Neural progenitor cell (in vitro differentiated cells): ENCODE measurements around the gene PILRB. TPM values are rescaled to one million over a fixed set of nuclear protein-coding genes. Genes with fewer than 3 reads are reported as not detected.
"Not testable (repeated sequence)": the region's sequence is repeated elsewhere in the genome, so short reads cannot be mapped to it uniquely, and the experiment has no call there.

ENCODE experiments used
- DNase-seq: peaks from one replicate; pipeline ENCODE4 v3.0.0-alpha.2; 2016; ENCODE audit warnings: low spot score
- H2AFZ ChIP-seq: fragments of 200-600 bp; sonication (generic); replicated peaks from 2 replicates; pipeline ENCODE4 v1.6.1; 2016; ENCODE audit warnings: antibody characterized with exemption
- H3F3A ChIP-seq: fragments of 200-600 bp; sonication (generic); 2 replicates; pipeline ENCODE4 v1.6.1; 2016; ENCODE audit warnings: antibody characterized with exemption, low read depth
- H3K27ac ChIP-seq: fragments of 200-600 bp; sonication (generic); 2 replicates; pipeline ENCODE4 v1.5.1; 2016; ENCODE audit warnings: mild to moderate bottlenecking
- H3K27me3 ChIP-seq: fragments of 200-600 bp; sonication (generic); 2 replicates; pipeline ENCODE4 v1.6.1; 2016; ENCODE audit warnings: mild to moderate bottlenecking, moderate library complexity
- H3K36me3 ChIP-seq: fragments of 200-600 bp; sonication (generic); 2 replicates; pipeline ENCODE4 v1.5.1; 2016
- H3K4me1 ChIP-seq: fragments of 200-600 bp; sonication (generic); 2 replicates; pipeline ENCODE4 v1.6.1; 2016; ENCODE audit warnings: mixed run types
- H3K4me2 ChIP-seq: fragments of 200-600 bp; sonication (generic); 2 replicates; pipeline ENCODE4 v1.6.1; 2016
- H3K4me3 ChIP-seq: fragments of 200-600 bp; sonication (generic); 2 replicates; pipeline ENCODE4 v1.5.1; 2016
- H3K79me2 ChIP-seq: fragments of 200-600 bp; sonication (generic); 2 replicates; pipeline ENCODE4 v1.6.1; 2016; ENCODE audit warnings: low read depth
- H3K9ac ChIP-seq: fragments of 200-600 bp; sonication (generic); 2 replicates; pipeline ENCODE4 v1.6.1; 2016
- H3K9me3 ChIP-seq: fragments of 200-600 bp; sonication (generic); 2 replicates; pipeline ENCODE4 v1.5.1; 2016; ENCODE audit warnings: low read depth
- H4K20me1 ChIP-seq: fragments of 200-600 bp; sonication (generic); 2 replicates; pipeline ENCODE4 v1.6.1; 2016; ENCODE audit warnings: low read depth
- H3K27ac Mint-ChIP-seq: 3 replicates; pipeline ENCODE4 v1.8.0; 2021; ENCODE audit warnings: mixed read lengths
- H3K27me3 Mint-ChIP-seq: 2 replicates; pipeline ENCODE4 v1.8.0; 2022; ENCODE audit warnings: low read depth, mild to moderate bottlenecking, inconsistent platforms, moderate library complexity, mixed read lengths; ENCODE audit not compliant: insufficient read depth
- H3K36me3 Mint-ChIP-seq: 3 replicates; pipeline ENCODE4 v1.8.0; 2021; ENCODE audit warnings: mixed read lengths
- H3K4me1 Mint-ChIP-seq: 3 replicates; pipeline ENCODE4 v1.8.0; 2021; ENCODE audit warnings: mixed read lengths
- H3K4me3 Mint-ChIP-seq: 3 replicates; pipeline ENCODE4 v1.8.0; 2021; ENCODE audit warnings: mild to moderate bottlenecking, moderate library complexity, mixed read lengths
- H3K9me3 Mint-ChIP-seq: 3 replicates; pipeline ENCODE4 v1.8.0; 2020; ENCODE audit warnings: mixed read lengths
- CTCF ChIP-seq: fragments of 200-600 bp; sonication (generic); IDR thresholded peaks from 2 replicates; pipeline ENCODE4 v1.5.1; 2017; ENCODE audit warnings: antibody characterized with exemption, mild to moderate bottlenecking
- EZH2 ChIP-seq: fragments of 200-600 bp; sonication (generic); IDR thresholded peaks from 2 replicates; pipeline ENCODE4 v1.6.1; 2017; ENCODE audit warnings: antibody characterized with exemption, mild to moderate bottlenecking, moderate library complexity
- EZH2phosphoT487 ChIP-seq: fragments of 200-600 bp; sonication (generic); IDR thresholded peaks from 2 replicates; pipeline ENCODE4 v1.6.1; 2017; ENCODE audit warnings: antibody characterized with exemption
- total RNA-seq: library from RNA; depleted of rRNA; stranded (reverse); fragments of >200 nt; gene quantifications from 2 replicates; pipeline ENCODE4 v1.2.3, GENCODE V29; 2015; ENCODE audit warnings: low replicate concordance

The PILRB gene
- total RNA-seq, 1 donor from 2014 or later: 19.3 TPM

GRCh38 chr7:100348805-100349204, 9.1 kb upstream of the PILRB start:
- no peaks in the 10 kb centered on the region for H3F3A ChIP-seq
- no peaks in the 10 kb centered on the region for H3K27me3 ChIP-seq
- H3K9me3 Mint-ChIP-seq: no peaks in the 10 kb centered on the region
- no peak overlapping the region for H3K27ac ChIP-seq
- H3K4me2 ChIP-seq: no peak overlapping the region
- no peaks in the 10 kb centered on the region for H3K4me1 ChIP-seq
- peaks cover 3% of the 10 kb centered on the region for H3K27me3 Mint-ChIP-seq
- H2AFZ ChIP-seq: no peak overlapping the region
- DNase-seq: no peak
- H3K4me3 ChIP-seq: no peak overlapping the region
- H3K36me3 ChIP-seq: peaks cover 23% of the 10 kb centered on the region
- peaks cover 28% of the 10 kb centered on the region for H4K20me1 ChIP-seq
- peak overlapping the region; percentile 5 for H3K27ac Mint-ChIP-seq
- H3K9me3 ChIP-seq: no peaks in the 10 kb centered on the region
- H3K4me1 Mint-ChIP-seq: peaks cover 10% of the 10 kb centered on the region
- TF ChIP-seq EZH2phosphoT487 (no peak), CTCF (no peak), EZH2 (no peak)
- H3K9ac ChIP-seq: no peak overlapping the region
- H3K4me3 Mint-ChIP-seq: no peak overlapping the region
- peaks cover 9% of the 10 kb centered on the region for H3K79me2 ChIP-seq
- H3K36me3 Mint-ChIP-seq: peaks cover 24% of the 10 kb centered on the region

GRCh38 chr7:100349757-100350156, 8.2 kb upstream of the PILRB start:
- TF ChIP-seq CTCF (no peak), EZH2 (no peak), EZH2phosphoT487 (no peak)
- H3K9me3 Mint-ChIP-seq: no peaks in the 10 kb centered on the region
- no peaks in the 10 kb centered on the region for H3F3A ChIP-seq
- H2AFZ ChIP-seq: no peak overlapping the region
- H3K4me1 ChIP-seq: no peaks in the 10 kb centered on the region
- peaks cover 23% of the 10 kb centered on the region for H3K36me3 ChIP-seq
- H3K4me3 Mint-ChIP-seq: no peak overlapping the region
- no peak overlapping the region for H3K4me3 ChIP-seq
- H3K36me3 Mint-ChIP-seq: peaks cover 23% of the 10 kb centered on the region
- H3K9ac ChIP-seq: no peak overlapping the region
- H3K27ac ChIP-seq: no peak overlapping the region
- no peak overlapping the region for H3K27ac Mint-ChIP-seq
- peaks cover 3% of the 10 kb centered on the region for H3K27me3 Mint-ChIP-seq
- H3K27me3 ChIP-seq: no peaks in the 10 kb centered on the region
- DNase-seq: no peak
- H3K79me2 ChIP-seq: peaks cover 9% of the 10 kb centered on the region
- H3K4me1 Mint-ChIP-seq: peaks cover 3% of the 10 kb centered on the region
- H3K4me2 ChIP-seq: no peak overlapping the region
- peaks cover 21% of the 10 kb centered on the region for H4K20me1 ChIP-seq
- H3K9me3 ChIP-seq: no peaks in the 10 kb centered on the region

GRCh38 chr7:100351657-100352058, 6.3 kb upstream of the PILRB start:
- Histone ChIP-seq H3K79me2 (no peaks in the 10 kb centered on the region), H3K36me3 (peaks cover 17% of the 10 kb centered on the region)
- H3K27me3 Mint-ChIP-seq: peaks cover 3% of the 10 kb centered on the region

GRCh38 chr7:100352230-100352781, 5.6 kb upstream of the PILRB start:
- DNase-seq, H3K4me3 ChIP-seq, H3K27me3 ChIP-seq, H3K27me3 Mint-ChIP-seq, H3K4me2 ChIP-seq, H3K9me3 ChIP-seq, H3K9ac ChIP-seq, H3K4me1 ChIP-seq, H3K27ac Mint-ChIP-seq, H3K27ac ChIP-seq, H3F3A ChIP-seq, H3K79me2 ChIP-seq, H3K4me1 Mint-ChIP-seq, H3K4me3 Mint-ChIP-seq, H2AFZ ChIP-seq, H4K20me1 ChIP-seq, H3K9me3 Mint-ChIP-seq: not testable (repeated sequence)
- H3K36me3 Mint-ChIP-seq: peaks cover 17% of the 10 kb centered on the region
- H3K36me3 ChIP-seq: peaks cover 10% of the 10 kb centered on the region

More at GRCh38 chr7:100351657-100352058, 6.3 kb upstream of the PILRB start:
- H3K27me3 ChIP-seq: no peaks in the 10 kb centered on the region
- Mint-ChIP-seq H3K4me3 (no peak overlapping the region), H3K36me3 (peaks cover 20% of the 10 kb centered on the region), H3K4me1 (no peaks in the 10 kb centered on the region), H3K9me3 (no peaks in the 10 kb centered on the region), H3K27ac (no peak overlapping the region)
- H3K27ac ChIP-seq: no peak overlapping the region
- no peak for TF ChIP-seq EZH2
- TF ChIP-seq EZH2phosphoT487: no peak
- TF ChIP-seq CTCF: no peak
- DNase-seq: no peak
- H3K4me1 ChIP-seq: no peaks in the 10 kb centered on the region
- H3K9me3 ChIP-seq: no peaks in the 10 kb centered on the region
- peaks cover 6% of the 10 kb centered on the region for H4K20me1 ChIP-seq
- H3K4me3 ChIP-seq: no peak overlapping the region
- H3K9ac ChIP-seq: no peak overlapping the region
- no peaks in the 10 kb centered on the region for H3F3A ChIP-seq
- no peak overlapping the region for H2AFZ ChIP-seq
- H3K4me2 ChIP-seq: no peak overlapping the region
